ENCODE results near the gene TRIM47. TPM values are rescaled to one million over a fixed set of nuclear protein-coding genes. Genes with fewer than 3 reads are reported as not detected.

TRIM47 gene
- total and polyA plus RNA-seq, 2 experiments from 2014 or later = 2.9 to 4.6 TPM

GRCh38 chr17:75834279-75834920, 44.0 kb downstream of the TRIM47 start:
- Histone ChIP-seq H3K27ac (no peak overlapping the region), H3K27me3 (no peaks in the 10 kb centered on the region), H3K36me3 (no peaks in the 10 kb centered on the region), H3K4me3 (no peak overlapping the region), H3K4me1 (ENCODE audit: low read depth) (peaks cover 22% of the 10 kb centered on the region), H3K9me3 (ENCODE audit: low read depth) (no peaks in the 10 kb centered on the region)
- no peak for TF ChIP-seq CTCF (IDR thresholded peaks at IDR 0.05; ENCODE audit: low read depth, low read length)
- no peak for DNase-seq (ENCODE audit: low read depth in 1 of 2, low spot score in 1 of 2)

GRCh38 chr17:75832652-75833400, 45.6 kb downstream of the TRIM47 start:
- H3K4me1 ChIP-seq (ENCODE audit: low read depth) = peaks cover 25% of the 10 kb centered on the region
- H3K4me3 ChIP-seq = no peak overlapping the region
- no peaks in the 10 kb centered on the region for H3K36me3 ChIP-seq
- peak overlapping the region; percentile 73 for H3K27ac ChIP-seq
- H3K9me3 ChIP-seq (ENCODE audit: low read depth) = no peaks in the 10 kb centered on the region
- TF ChIP-seq CTCF (IDR thresholded peaks at IDR 0.05; ENCODE audit: low read depth, low read length) = no peak
- no peaks in the 10 kb centered on the region for H3K27me3 ChIP-seq
- DNase-seq (ENCODE audit: low read depth in 1 of 2, low spot score in 1 of 2) = peak in 1 of 2 donors; percentile 61

DNA sequence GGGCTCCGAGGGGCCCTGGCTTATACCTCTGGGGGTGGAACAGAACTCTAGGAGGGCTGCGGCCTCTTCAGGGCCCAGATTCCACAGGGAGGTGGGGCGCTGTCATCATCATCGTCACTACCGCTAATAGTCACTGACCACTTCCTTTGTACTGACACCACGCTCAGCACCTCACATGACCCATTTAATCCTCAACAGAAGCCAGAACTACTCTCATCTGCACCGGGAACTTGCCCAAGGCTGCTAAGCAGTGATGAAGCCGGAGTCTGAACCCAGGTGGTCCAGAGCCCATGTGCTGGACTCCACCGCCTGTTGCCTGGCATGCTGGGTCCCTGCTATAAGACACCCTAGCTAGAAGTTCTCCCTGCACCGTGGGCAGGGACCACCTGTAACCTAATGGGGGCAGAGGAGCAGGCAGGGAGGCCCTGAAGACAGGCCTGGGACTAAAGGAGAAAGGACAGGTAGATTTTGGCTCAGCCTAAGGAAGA, 46.2 kb downstream of the TRIM47 start:
- Histone ChIP-seq H3K27me3 (no peaks in the 10 kb centered on the region), H3K27ac (peak overlapping the region; percentile 73), H3K36me3 (no peaks in the 10 kb centered on the region), H3K9me3 (ENCODE audit: low read depth) (no peaks in the 10 kb centered on the region), H3K4me1 (ENCODE audit: low read depth) (peaks cover 25% of the 10 kb centered on the region), H3K4me3 (no peak overlapping the region)
- peak in 1 of 2 donors; percentile 82 for DNase-seq (ENCODE audit: low read depth in 1 of 2, low spot score in 1 of 2)
- TF ChIP-seq CTCF (IDR thresholded peaks at IDR 0.05; ENCODE audit: low read depth, low read length) = no peak

- Histone ChIP-seq H3K9me3 (ENCODE audit: low read depth) (no peaks in the 10 kb centered on the region), H3K27ac (no peak overlapping the region), H3K27me3 (no peaks in the 10 kb centered on the region), H3K4me3 (no peak overlapping the region), H3K4me1 (ENCODE audit: low read depth) (peaks cover 25% of the 10 kb centered on the region), H3K36me3 (no peaks in the 10 kb centered on the region)
- no peak for TF ChIP-seq CTCF (IDR thresholded peaks at IDR 0.05; ENCODE audit: low read depth, low read length)
- DNase-seq (ENCODE audit: low read depth in 1 of 2, low spot score in 1 of 2) = no peak
These were observed 47.3 kb downstream of the TRIM47 start for GRCh38 chr17:75831032-75831571.

GRCh38 chr17:75830164-75831031, 48.0 kb downstream of the TRIM47 start:
- Histone ChIP-seq H3K27ac (no peak overlapping the region), H3K27me3 (no peaks in the 10 kb centered on the region), H3K4me1 (ENCODE audit: low read depth) (peaks cover 25% of the 10 kb centered on the region), H3K36me3 (no peaks in the 10 kb centered on the region), H3K9me3 (ENCODE audit: low read depth) (no peaks in the 10 kb centered on the region), H3K4me3 (no peak overlapping the region)
- DNase-seq (ENCODE audit: low read depth in 1 of 2, low spot score in 1 of 2) = peak in 1 of 2 donors; percentile 51
- peak; percentile 62 for TF ChIP-seq CTCF (IDR thresholded peaks at IDR 0.05; ENCODE audit: low read depth, low read length)
